GM12878 (cell line): ENCODE results near the gene RPL32. TPM values are rescaled to one million over a fixed set of nuclear protein-coding genes. Genes with fewer than 3 reads are reported as not detected.

ENCODE experiments used
- CEBPZ ChIP-seq: fragments of 150-350 bp; IDR thresholded peaks from 2 replicates; pipeline ENCODE4 v1.6.1; 2016; ENCODE audit warnings: low read depth, low read length
- CREB1 ChIP-seq: IDR thresholded peaks from 2 replicates; pipeline ENCODE4 v1.6.1; 2012; ENCODE audit warnings: low read depth, mild to moderate bottlenecking, inconsistent platforms
- EGR1 ChIP-seq, 2 experiments: IDR thresholded peaks; 1 replicate in 1 of 2; 2 replicates in 1 of 2; pipeline ENCODE4 v1.6.1; 2011 to 2012; ENCODE audit warnings: low read depth in 2 of 2, low read length in 2 of 2, borderline replicate concordance in 1 of 2, mild to moderate bottlenecking in 1 of 2, moderate library complexity in 1 of 2
- IKZF1 ChIP-seq: fragments of 450-650 bp; conservative IDR thresholded peaks from 2 replicates; pipeline ENCODE4 v1.6.1; 2017; ENCODE audit warnings: antibody characterized with exemption, mild to moderate bottlenecking
- IKZF2 ChIP-seq, 2 experiments: fragments of 450-650 bp; IDR thresholded peaks; 2 replicates each; pipeline ENCODE4 v1.6.1; 2017; ENCODE audit warnings: mild to moderate bottlenecking in 2 of 2, moderate library complexity in 2 of 2
- JUNB ChIP-seq: IDR thresholded peaks from 2 replicates; pipeline ENCODE4 v1.6.1; 2016; ENCODE audit warnings: antibody characterized with exemption, mild to moderate bottlenecking
- KAT2A ChIP-seq: conservative IDR thresholded peaks from 2 replicates; pipeline ENCODE4 v1.6.1; 2011; ENCODE audit warnings: low read depth, low read length; ENCODE audit not compliant: control insufficient read depth
- LARP7 ChIP-seq: fragments of 450-650 bp; IDR thresholded peaks from 2 replicates; pipeline ENCODE4 v1.6.1; 2017; ENCODE audit warnings: mild to moderate bottlenecking
- MEF2A ChIP-seq: IDR thresholded peaks from 2 replicates; pipeline ENCODE4 v1.6.1; 2011; ENCODE audit warnings: low read depth, mild to moderate bottlenecking, low read length, moderate library complexity; ENCODE audit not compliant: insufficient read depth
- NBN ChIP-seq: fragments of 450-650 bp; IDR thresholded peaks from 2 replicates; pipeline ENCODE4 v1.6.1; 2016
- NR2C2 ChIP-seq: IDR thresholded peaks from 2 replicates; pipeline ENCODE4 v1.6.1; 2011; ENCODE audit warnings: borderline replicate concordance, low read depth; ENCODE audit not compliant: control insufficient read depth, insufficient read length
- NRF1 ChIP-seq: conservative IDR thresholded peaks from 2 replicates; pipeline ENCODE4 v1.6.1; 2011; ENCODE audit warnings: mild to moderate bottlenecking, low read depth, low read length, improper control_type of control experiment
- RAD21 ChIP-seq: IDR thresholded peaks from 2 replicates; pipeline ENCODE4 v1.6.1; 2011; ENCODE audit warnings: mild to moderate bottlenecking, low read depth, low read length, moderate library complexity; ENCODE audit not compliant: insufficient read depth
- SPI1 ChIP-seq: IDR thresholded peaks from 2 replicates; pipeline ENCODE4 v1.6.1; 2011; ENCODE audit warnings: low read depth, mild to moderate bottlenecking, low read length, moderate library complexity, borderline replicate concordance; ENCODE audit not compliant: insufficient read depth
- SUPT20H ChIP-seq: IDR thresholded peaks from 2 replicates; pipeline ENCODE4 v1.6.1; 2011; ENCODE audit warnings: low read depth, mild to moderate bottlenecking, low read length, moderate library complexity, borderline replicate concordance; ENCODE audit not compliant: control insufficient read depth
- TCF7 ChIP-seq: IDR thresholded peaks from 2 replicates; pipeline ENCODE4 v1.6.1; 2014; ENCODE audit warnings: antibody characterized with exemption, borderline replicate concordance
- ZNF207 ChIP-seq: fragments of 450-650 bp; IDR thresholded peaks from 2 replicates; pipeline ENCODE4 v1.6.1; 2014; ENCODE audit warnings: antibody characterized with exemption, mild to moderate bottlenecking, borderline replicate concordance
- polyA plus RNA-seq, 11 experiments: library from polyadenylated mRNA; depleted of rRNA in 4 of 11; unstranded in 6 of 11; stranded (reverse) in 5 of 11; fragments of >200 nt; fragmentation: Nextera tagmentation in 4 of 11; fragmentation: Illumina TruSeq in 1 of 11; extraction: Ambion mirVana in 4 of 11; extraction: Trizol in 1 of 11; gene quantifications; 1 replicate in 1 of 11; 2 replicates in 10 of 11; pipeline versions ENCODE4 v1.2.1 to v1.2.3, GENCODE V29; 2011 to 2016; ENCODE audit warnings: inconsistent platforms in 2 of 11, missing spikeins in 2 of 11, low read depth in 1 of 11
- total RNA-seq, 4 experiments: library from RNA; depleted of rRNA in 3 of 4; stranded (reverse); fragments of >200 nt in 3 of 4; fragmentation: Illumina TruSeq in 1 of 4; extraction: Trizol in 1 of 4; gene quantifications; 2 replicates each; pipeline versions ENCODE4 v1.2.1 to v1.2.3, GENCODE V29; 2013 to 2021
- TF ChIP-seq, protein P1 (sequence below), 3 experiments: IDR thresholded peaks in 2 of 3; conservative IDR thresholded peaks in 1 of 3; 2 replicates each; pipeline ENCODE4 v1.5.1; 2011; ENCODE audit warnings: low read depth in 3 of 3, low read length in 3 of 3, mild to moderate bottlenecking in 3 of 3, control low read depth in 2 of 3, moderate library complexity in 2 of 3, inconsistent platforms in 1 of 3, mixed read lengths in 1 of 3; ENCODE audit not compliant: control insufficient read depth in 2 of 3, insufficient read depth in 1 of 3; ENCODE audit errors: extremely low read depth in 1 of 3
- TF ChIP-seq, protein P2 (sequence below): fragments of 450-650 bp; IDR thresholded peaks from 2 replicates; pipeline ENCODE4 v1.6.1; 2017; ENCODE audit warnings: borderline replicate concordance
- TF ChIP-seq, protein P3 (sequence below): fragments of 450-650 bp; IDR thresholded peaks from 2 replicates; pipeline ENCODE4 v1.6.1; 2016; ENCODE audit warnings: mild to moderate bottlenecking

RPL32 gene
- total and polyA plus RNA-seq, 10 of the 15 experiments (the other 5 are each of a cell fraction or from before 2014, with no cell fraction given) = 1,533 to 5,147 (median 3,350) TPM

DNA sequence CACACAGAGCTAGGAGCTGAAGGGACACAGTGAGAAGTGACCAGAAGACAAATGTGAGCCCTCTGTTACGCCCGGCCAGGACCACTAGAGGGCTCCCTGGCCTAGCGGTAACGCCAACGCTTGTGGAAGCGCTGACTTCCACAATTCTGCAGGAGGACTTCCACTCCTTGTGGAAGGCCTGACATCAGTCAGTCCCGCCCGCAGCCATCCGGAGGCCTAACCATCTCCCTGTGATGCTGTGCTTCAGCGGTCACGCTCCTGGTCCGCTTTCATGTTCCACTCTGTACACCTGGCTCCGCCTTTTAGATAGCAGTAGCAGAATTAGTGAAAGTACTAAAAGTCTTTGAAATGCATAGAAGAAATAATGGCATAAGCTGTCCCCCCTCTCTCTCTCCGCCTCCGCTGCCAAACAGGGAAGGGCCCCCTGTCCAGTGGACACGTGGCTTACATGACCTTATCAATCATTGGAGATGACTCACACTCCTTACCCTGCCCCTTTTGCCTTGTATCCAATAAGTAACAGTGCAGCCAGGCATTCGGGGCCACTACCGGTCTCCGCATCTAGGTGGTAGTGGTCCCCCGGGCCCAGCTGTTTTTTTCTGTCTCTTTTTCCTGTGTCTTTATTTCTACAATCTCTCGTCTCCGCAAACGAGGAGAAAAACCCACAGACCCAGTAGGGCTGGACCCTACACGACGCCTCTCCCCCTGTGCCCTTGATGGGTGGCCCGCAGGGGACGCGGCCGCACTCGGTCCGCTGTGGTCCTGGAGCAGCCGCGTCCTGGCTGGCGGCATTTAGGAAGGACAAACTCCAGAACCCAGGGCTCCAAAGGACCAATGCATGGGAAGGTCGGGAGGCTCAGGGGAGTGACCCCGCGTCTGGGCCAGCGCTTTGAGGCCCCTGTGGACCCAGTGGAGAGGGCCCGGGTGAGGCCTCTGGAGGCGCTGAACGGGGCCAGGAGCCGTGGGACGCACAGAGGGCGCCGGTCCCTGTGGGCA, 27.0 kb upstream of the RPL32 start (continued):
- TF ChIP-seq SPI1 = peak; percentile 33; the same call in 1 of the 2 replicates
- TF ChIP-seq CEBPZ = no peak
- TF ChIP-seq, protein P1, sequence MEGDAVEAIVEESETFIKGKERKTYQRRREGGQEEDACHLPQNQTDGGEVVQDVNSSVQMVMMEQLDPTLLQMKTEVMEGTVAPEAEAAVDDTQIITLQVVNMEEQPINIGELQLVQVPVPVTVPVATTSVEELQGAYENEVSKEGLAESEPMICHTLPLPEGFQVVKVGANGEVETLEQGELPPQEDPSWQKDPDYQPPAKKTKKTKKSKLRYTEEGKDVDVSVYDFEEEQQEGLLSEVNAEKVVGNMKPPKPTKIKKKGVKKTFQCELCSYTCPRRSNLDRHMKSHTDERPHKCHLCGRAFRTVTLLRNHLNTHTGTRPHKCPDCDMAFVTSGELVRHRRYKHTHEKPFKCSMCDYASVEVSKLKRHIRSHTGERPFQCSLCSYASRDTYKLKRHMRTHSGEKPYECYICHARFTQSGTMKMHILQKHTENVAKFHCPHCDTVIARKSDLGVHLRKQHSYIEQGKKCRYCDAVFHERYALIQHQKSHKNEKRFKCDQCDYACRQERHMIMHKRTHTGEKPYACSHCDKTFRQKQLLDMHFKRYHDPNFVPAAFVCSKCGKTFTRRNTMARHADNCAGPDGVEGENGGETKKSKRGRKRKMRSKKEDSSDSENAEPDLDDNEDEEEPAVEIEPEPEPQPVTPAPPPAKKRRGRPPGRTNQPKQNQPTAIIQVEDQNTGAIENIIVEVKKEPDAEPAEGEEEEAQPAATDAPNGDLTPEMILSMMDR (IDR thresholded peaks at IDR 0.05 in 2 of 3, conservative IDR thresholded peaks at IDR 0.05 in 1 of 3; ENCODE audit: control insufficient read depth in 2 of 3, extremely low read depth in 1 of 3, insufficient read depth in 1 of 3, low read depth in 3 of 3, low read length in 3 of 3) = peak; percentile 86 to 94 (median 90)
- TF ChIP-seq SUPT20H = no peak
- TF ChIP-seq LARP7 = no peak
- TF ChIP-seq IKZF1 = peak; percentile 52; the same call in 1 of the 2 replicates
- TF ChIP-seq CREB1 = 0 out of 2 replicates have a peak, but pooled peaks have one; percentile 18
- no peak for TF ChIP-seq NRF1
- TF ChIP-seq TCF7 = no peak
- peak in 1 of 2 experiments; percentile 20; a peak in 1 of 4 replicates for TF ChIP-seq IKZF2 (IDR thresholded peaks at IDR 0.05)
- TF ChIP-seq, protein P2, sequence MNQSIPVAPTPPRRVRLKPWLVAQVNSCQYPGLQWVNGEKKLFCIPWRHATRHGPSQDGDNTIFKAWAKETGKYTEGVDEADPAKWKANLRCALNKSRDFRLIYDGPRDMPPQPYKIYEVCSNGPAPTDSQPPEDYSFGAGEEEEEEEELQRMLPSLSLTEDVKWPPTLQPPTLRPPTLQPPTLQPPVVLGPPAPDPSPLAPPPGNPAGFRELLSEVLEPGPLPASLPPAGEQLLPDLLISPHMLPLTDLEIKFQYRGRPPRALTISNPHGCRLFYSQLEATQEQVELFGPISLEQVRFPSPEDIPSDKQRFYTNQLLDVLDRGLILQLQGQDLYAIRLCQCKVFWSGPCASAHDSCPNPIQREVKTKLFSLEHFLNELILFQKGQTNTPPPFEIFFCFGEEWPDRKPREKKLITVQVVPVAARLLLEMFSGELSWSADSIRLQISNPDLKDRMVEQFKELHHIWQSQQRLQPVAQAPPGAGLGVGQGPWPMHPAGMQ = no peak
- no peak for TF ChIP-seq MEF2A
- no peak for TF ChIP-seq JUNB
- TF ChIP-seq EGR1 (IDR thresholded peaks at IDR 0.05; ENCODE audit: borderline replicate concordance in 1 of 2, low read depth in 2 of 2, low read length in 2 of 2) = peak in 1 of 2 experiments; percentile 68; a peak in 2 of 3 replicates
- TF ChIP-seq ZNF207 = no peak
- peak; percentile 85 for TF ChIP-seq RAD21
- TF ChIP-seq NBN = peak; percentile 34; the same call in 1 of the 2 replicates
- no peak for TF ChIP-seq KAT2A
- TF ChIP-seq NR2C2 = no peak
- TF ChIP-seq, protein P3, sequence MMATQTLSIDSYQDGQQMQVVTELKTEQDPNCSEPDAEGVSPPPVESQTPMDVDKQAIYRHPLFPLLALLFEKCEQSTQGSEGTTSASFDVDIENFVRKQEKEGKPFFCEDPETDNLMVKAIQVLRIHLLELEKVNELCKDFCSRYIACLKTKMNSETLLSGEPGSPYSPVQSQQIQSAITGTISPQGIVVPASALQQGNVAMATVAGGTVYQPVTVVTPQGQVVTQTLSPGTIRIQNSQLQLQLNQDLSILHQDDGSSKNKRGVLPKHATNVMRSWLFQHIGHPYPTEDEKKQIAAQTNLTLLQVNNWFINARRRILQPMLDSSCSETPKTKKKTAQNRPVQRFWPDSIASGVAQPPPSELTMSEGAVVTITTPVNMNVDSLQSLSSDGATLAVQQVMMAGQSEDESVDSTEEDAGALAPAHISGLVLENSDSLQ = no peak
